ENCODE data around the gene PTS.

The PTS gene

GRCh38 chr11:112255067-112255720, 29.0 kb downstream of the PTS start:
- CTCF ChIA-PET: interaction anchor here (0.8 kb wide), 1 partner anchor 25 kb away, joined by 3 read pairs; no protein-coding TSS in a partner anchor
- Mint-ChIP-seq H3K9me3 (no peaks in the 10 kb centered on the region), H3K27ac (no peak overlapping the region), H3K27me3 (no peaks in the 10 kb centered on the region), H3K36me3 (no peaks in the 10 kb centered on the region), H3K4me3 (no peak overlapping the region), H3K4me1 (no peaks in the 10 kb centered on the region)
- no peak for DNase-seq

DNA sequence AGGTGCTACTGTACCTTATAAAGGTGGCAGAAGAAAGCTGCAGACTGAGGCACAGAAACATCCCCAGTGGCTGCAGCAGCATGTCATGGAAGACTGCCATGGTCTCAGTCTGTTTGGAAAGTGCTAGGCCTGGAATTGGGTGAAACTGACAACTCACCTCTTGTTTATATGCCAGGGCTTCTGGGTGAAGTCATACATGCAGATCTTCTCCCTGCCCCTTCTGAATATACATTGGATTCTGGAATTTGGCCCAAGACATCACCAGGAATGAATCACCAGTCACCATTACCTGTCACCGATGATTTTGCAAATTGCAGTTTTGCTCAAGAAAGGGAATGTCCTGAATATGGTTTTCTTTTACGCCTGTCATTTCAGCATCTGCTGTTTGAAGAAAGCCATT, 34.3 kb downstream of the PTS start, which contains the start of gene PLET1:
Gene PLET1 (minus strand): TSS at position 371 of the 400 bp plus-strand sequence. CDS start 271 bp downstream, at position 100.
- H3K27me3 Mint-ChIP-seq: peaks cover 4% of the 10 kb centered on the region
- CTCF ChIA-PET: no interaction called here
- no peak within 1 kb of the TSS for H3K27ac Mint-ChIP-seq
- DNase-seq: no peak
- H3K4me3 Mint-ChIP-seq: no peak within 1 kb of the TSS
- H3K9me3 Mint-ChIP-seq: no peaks in the 10 kb centered on the region
- no peaks in the 10 kb centered on the region for H3K4me1 Mint-ChIP-seq
- H3K36me3 Mint-ChIP-seq: no peaks in the 10 kb centered on the region

DNA sequence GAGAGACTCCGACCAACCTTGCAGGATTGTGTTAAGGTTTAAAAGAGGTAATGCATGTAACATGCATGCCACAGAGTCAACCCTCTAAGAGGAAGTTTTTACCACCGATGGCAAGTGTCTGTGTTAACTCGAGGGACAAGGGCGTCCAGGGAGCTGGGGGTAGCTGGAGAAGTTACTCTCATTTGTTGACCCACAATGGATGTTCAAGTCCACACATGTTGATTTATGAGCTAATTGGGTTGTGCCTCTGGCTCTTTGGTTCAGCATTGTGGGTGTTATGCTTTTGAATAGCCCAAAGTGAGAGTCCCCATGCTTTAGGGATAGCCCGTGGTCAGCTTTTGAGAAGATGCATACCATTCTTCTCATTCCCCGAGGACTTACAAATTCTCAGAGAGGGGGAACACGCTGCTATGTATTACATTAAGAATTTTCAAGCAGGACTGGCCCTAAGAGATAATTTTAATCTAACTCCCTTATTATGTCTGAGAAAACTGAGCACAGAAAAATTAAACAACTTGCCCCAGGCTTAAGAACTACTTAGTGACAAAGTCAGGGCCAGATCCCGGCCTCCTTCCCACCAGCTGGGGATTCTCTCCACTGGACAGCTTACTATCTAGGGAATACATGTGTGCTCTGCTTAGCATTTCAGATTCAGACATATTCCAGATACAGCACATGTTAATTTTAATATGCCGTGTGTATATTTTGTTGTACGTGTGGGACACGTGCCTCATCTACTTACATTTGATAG, 39.6 kb downstream of the PTS start:
- peaks cover 4% of the 10 kb centered on the region for H3K27me3 Mint-ChIP-seq
- no peak overlapping the region for H3K4me3 Mint-ChIP-seq
- H3K36me3 Mint-ChIP-seq: no peaks in the 10 kb centered on the region
- no peaks in the 10 kb centered on the region for H3K9me3 Mint-ChIP-seq
- no peaks in the 10 kb centered on the region for H3K4me1 Mint-ChIP-seq
- DNase-seq: no peak
- H3K27ac Mint-ChIP-seq: no peak overlapping the region
- CTCF ChIA-PET: interaction anchor here (1.1 kb wide), 1 partner anchor 14 kb away, joined by 3 read pairs; no protein-coding TSS in a partner anchor

DNA sequence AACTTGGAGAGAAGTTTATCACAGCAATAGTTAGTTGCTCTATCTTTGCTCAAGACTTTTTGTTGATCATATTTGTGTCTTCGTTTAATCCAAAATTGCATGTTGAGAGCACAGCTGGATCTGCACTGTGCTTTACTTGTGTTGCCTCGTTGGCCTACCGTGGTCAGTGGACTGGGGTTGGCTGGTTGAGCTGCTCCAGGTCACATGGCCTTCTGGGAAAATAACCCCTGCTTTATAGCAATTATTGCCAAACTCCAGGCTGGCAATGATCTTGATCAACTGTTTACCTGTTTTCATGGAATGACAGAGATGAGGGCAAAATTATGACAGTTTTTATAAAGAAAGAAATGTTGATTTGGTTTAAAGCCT, 40.2 kb downstream of the PTS start:
- DNase-seq: no peak
- peaks cover 4% of the 10 kb centered on the region for H3K27me3 Mint-ChIP-seq
- no peaks in the 10 kb centered on the region for H3K36me3 Mint-ChIP-seq
- H3K4me1 Mint-ChIP-seq: no peaks in the 10 kb centered on the region
- H3K9me3 Mint-ChIP-seq: no peaks in the 10 kb centered on the region
- no peak overlapping the region for H3K4me3 Mint-ChIP-seq
- CTCF ChIA-PET: no interaction called here
- no peak overlapping the region for H3K27ac Mint-ChIP-seq

GRCh38 chr11:112267188-112267591, 41.0 kb downstream of the PTS start:
- H3K9me3 Mint-ChIP-seq: no peaks in the 10 kb centered on the region
- no peak for DNase-seq
- no peaks in the 10 kb centered on the region for H3K4me1 Mint-ChIP-seq

DNA sequence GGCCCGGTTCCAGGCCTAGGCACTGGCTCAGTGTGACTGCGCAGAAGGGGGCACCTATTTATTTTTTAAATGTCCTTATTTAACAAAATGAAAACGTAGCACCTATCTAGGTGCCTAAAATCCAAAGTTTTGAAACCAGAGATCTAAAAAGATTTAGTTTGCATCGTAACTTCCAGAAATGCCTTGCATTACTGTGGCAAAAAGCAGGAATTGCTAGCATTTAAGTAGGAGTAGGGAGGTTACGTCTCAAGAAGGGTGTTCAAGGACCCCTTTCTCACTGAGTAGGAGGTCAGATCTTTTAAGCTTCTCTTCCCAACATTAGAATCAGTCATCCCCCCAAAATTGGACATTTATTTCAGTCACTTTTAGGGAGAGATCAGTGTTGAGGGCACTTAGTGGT, 42.2 kb downstream of the PTS start:
- Mint-ChIP-seq H3K4me3 (no peak overlapping the region), H3K9me3 (no peaks in the 10 kb centered on the region), H3K27me3 (peaks cover 4% of the 10 kb centered on the region), H3K27ac (no peak overlapping the region), H3K36me3 (no peaks in the 10 kb centered on the region), H3K4me1 (no peaks in the 10 kb centered on the region)
- no peak for DNase-seq
- CTCF ChIA-PET: interaction anchor here (1.6 to 2.0 kb wide), 2 partner anchors 11 to 20 kb away, joined by 3 to 10 read pairs; no protein-coding TSS in a partner anchor

More at GRCh38 chr11:112267188-112267591, 41.0 kb downstream of the PTS start:
- CTCF ChIA-PET: no interaction called here
- H3K4me3 Mint-ChIP-seq: no peak overlapping the region
- H3K27me3 Mint-ChIP-seq: peaks cover 4% of the 10 kb centered on the region
- no peak overlapping the region for H3K27ac Mint-ChIP-seq
- no peaks in the 10 kb centered on the region for H3K36me3 Mint-ChIP-seq

- CTCF ChIA-PET: interaction anchor here (1.6 to 2.0 kb wide), 2 partner anchors 10 to 19 kb away, joined by 3 to 10 read pairs; no protein-coding TSS in a partner anchor
- DNase-seq: no peak
- no peaks in the 10 kb centered on the region for H3K36me3 Mint-ChIP-seq
- H3K27ac Mint-ChIP-seq: no peak overlapping the region
- H3K4me1 Mint-ChIP-seq: no peaks in the 10 kb centered on the region
- peaks cover 2% of the 10 kb centered on the region for H3K27me3 Mint-ChIP-seq
- H3K9me3 Mint-ChIP-seq: no peaks in the 10 kb centered on the region
- no peak overlapping the region for H3K4me3 Mint-ChIP-seq
Observed at GRCh38 chr11:112269139-112269538, 42.9 kb downstream of the PTS start.

DNA sequence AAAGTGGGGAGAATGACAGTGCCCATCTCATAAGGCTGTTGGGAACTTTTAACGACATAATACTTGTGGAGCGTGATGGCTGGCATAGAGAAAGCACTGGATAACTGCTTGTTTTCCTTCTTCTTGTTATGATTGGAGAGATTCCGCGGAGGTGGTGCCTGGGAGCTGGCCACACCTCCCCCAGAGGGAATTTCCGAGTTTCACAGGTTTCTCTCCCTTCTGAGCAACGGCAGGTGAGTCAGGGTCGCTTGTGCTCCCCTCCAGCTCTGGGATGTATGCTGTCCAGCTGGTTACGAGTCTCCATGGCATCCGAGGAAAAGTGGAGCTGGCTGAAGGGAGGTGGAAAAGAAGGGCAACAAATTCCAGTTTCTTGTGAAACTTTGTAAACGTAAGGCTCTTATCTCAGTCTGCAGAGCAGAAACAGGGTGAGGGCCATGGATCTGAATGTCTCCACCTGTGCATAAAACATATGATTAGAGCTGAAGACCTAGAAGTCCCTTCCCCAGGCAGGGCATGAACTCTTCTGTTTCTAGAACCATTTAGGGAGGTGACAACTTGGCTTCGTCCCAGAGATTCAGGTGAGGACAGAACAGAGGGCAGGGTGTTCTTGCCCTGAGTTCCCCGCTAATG, 44.4 kb downstream of the PTS start:
- H3K4me1 Mint-ChIP-seq: no peaks in the 10 kb centered on the region
- CTCF ChIA-PET: interaction anchor here (1.6 kb wide), 1 partner anchor 9 kb away, joined by 12 read pairs; no protein-coding TSS in a partner anchor
- DNase-seq: no peak
- H3K27me3 Mint-ChIP-seq: peaks cover 7% of the 10 kb centered on the region
- H3K27ac Mint-ChIP-seq: no peak overlapping the region
- no peak overlapping the region for H3K4me3 Mint-ChIP-seq
- no peaks in the 10 kb centered on the region for H3K9me3 Mint-ChIP-seq
- no peaks in the 10 kb centered on the region for H3K36me3 Mint-ChIP-seq

GRCh38 chr11:112271242-112271641, 45.0 kb downstream of the PTS start:
- H3K27ac Mint-ChIP-seq: no peak overlapping the region
- H3K9me3 Mint-ChIP-seq: no peaks in the 10 kb centered on the region
- DNase-seq: no peak
- CTCF ChIA-PET: interaction anchor here (1.6 kb wide), 1 partner anchor 9 kb away, joined by 12 read pairs; no protein-coding TSS in a partner anchor
- H3K4me3 Mint-ChIP-seq: no peak overlapping the region
- H3K4me1 Mint-ChIP-seq: no peaks in the 10 kb centered on the region
- H3K36me3 Mint-ChIP-seq: no peaks in the 10 kb centered on the region
- peaks cover 7% of the 10 kb centered on the region for H3K27me3 Mint-ChIP-seq

- Mint-ChIP-seq H3K27me3 (peaks cover 7% of the 10 kb centered on the region), H3K27ac (no peak overlapping the region), H3K4me3 (no peak overlapping the region), H3K4me1 (peaks cover 3% of the 10 kb centered on the region), H3K9me3 (no peaks in the 10 kb centered on the region), H3K36me3 (no peaks in the 10 kb centered on the region)
- no peak for DNase-seq
- CTCF ChIA-PET: no interaction called here
Observed at GRCh38 chr11:112273066-112273465, 46.8 kb downstream of the PTS start.

- Mint-ChIP-seq H3K36me3 (no peaks in the 10 kb centered on the region), H3K4me3 (no peak overlapping the region), H3K27me3 (peaks cover 11% of the 10 kb centered on the region), H3K27ac (no peak overlapping the region), H3K4me1 (peaks cover 3% of the 10 kb centered on the region), H3K9me3 (no peaks in the 10 kb centered on the region)
- CTCF ChIA-PET: interaction anchor here (0.8 to 1.4 kb wide), 7 partner anchors 20 to 342 kb away, joined by 3 to 6 read pairs (median 3); partner anchors contain the start of gene PTS
- no peak for DNase-seq
Observed at GRCh38 chr11:112274007-112274783, 48.0 kb downstream of the PTS start.

DNA sequence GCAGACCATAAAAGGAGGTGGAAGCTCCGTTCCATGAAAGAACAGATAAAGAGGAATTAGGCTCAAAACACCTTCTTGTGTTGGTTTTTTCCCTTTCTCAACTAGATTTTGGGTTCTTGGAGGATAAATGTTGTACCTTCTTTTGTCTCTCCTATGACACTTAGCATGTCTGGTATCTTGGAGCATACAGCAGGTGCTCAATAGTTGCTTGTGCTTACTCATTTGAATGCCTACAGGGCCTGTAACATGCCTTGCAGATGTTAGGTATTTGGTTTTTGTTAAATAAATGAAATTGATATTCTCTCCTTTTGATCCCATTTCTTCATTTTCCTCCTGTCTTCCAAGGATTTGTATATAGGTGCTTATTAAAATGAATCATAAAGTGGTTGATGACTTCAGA, 50.8 kb downstream of the PTS start:
- no peak overlapping the region for H3K27ac Mint-ChIP-seq
- CTCF ChIA-PET: interaction anchor here (0.6 to 1.6 kb wide), 3 partner anchors 56 to 81 kb away, joined by 4 to 6 read pairs (median 5); no protein-coding TSS in a partner anchor
- H3K4me1 Mint-ChIP-seq: peaks cover 24% of the 10 kb centered on the region
- H3K9me3 Mint-ChIP-seq: no peaks in the 10 kb centered on the region
- H3K27me3 Mint-ChIP-seq: peaks cover 15% of the 10 kb centered on the region
- no peaks in the 10 kb centered on the region for H3K36me3 Mint-ChIP-seq
- no peak for DNase-seq
- H3K4me3 Mint-ChIP-seq: no peak overlapping the region

GRCh38 chr11:112277941-112278340, 51.7 kb downstream of the PTS start:
- no peak overlapping the region for H3K4me3 Mint-ChIP-seq
- H3K27ac Mint-ChIP-seq: no peak overlapping the region
- H3K27me3 Mint-ChIP-seq: peaks cover 15% of the 10 kb centered on the region
- DNase-seq: no peak
- H3K36me3 Mint-ChIP-seq: no peaks in the 10 kb centered on the region
- no peaks in the 10 kb centered on the region for H3K9me3 Mint-ChIP-seq
- CTCF ChIA-PET: interaction anchor here (0.6 to 11.9 kb wide), 2 partner anchors 56 to 82 kb away, joined by 5 to 302 read pairs; partner anchors contain the start of gene PTS
- H3K4me1 Mint-ChIP-seq: peaks cover 33% of the 10 kb centered on the region

Data from activated naive CD4-positive, alpha-beta T cell treated with anti-CD3 and anti-CD28 coated beads, Interleukin-2, amount 10 ng/mL, durations not matched to agents 7 days and 5 days (primary cell).